Coronary artery (tissue), 2 donors: ENCODE measurements around the gene NUP107.
A peak's percentile ranks its signal among the peaks of the same experiment; 100 is the strongest.
"Not testable (repeated sequence)": the region's sequence is repeated elsewhere in the genome, so short reads cannot be mapped to it uniquely, and the experiment has no call there.

ENCODE experiments used
- DNase-seq: peaks from one replicate; pipeline ENCODE4 v3.0.0-alpha.2; 2017; ENCODE audit warnings: low spot score
- H3K27ac ChIP-seq, 2 donors: fragments of 200-600 bp; sonication (generic); one replicate each; pipeline ENCODE4 v1.5.1; 2016 to 2019
- H3K4me3 ChIP-seq: fragments of 200-600 bp; sonication (generic); 2 replicates; pipeline ENCODE4 v1.5.1; 2016; ENCODE audit warnings: mild to moderate bottlenecking, moderate library complexity
- TF ChIP-seq, protein P1 (sequence below): fragments of 200-600 bp; sonication (generic); IDR thresholded peaks from one replicate; pipeline ENCODE4 v1.5.1; 2019; ENCODE audit warnings: antibody characterized with exemption

Gene NUP107

GRCh38 chr12:68674376-68674775 lies 12.4 kb upstream of the NUP107 start:
- Histone ChIP-seq H3K27ac (no peak overlapping the region), H3K4me3 (no peak overlapping the region)
- DNase-seq = no peak
- TF ChIP-seq, protein P1, sequence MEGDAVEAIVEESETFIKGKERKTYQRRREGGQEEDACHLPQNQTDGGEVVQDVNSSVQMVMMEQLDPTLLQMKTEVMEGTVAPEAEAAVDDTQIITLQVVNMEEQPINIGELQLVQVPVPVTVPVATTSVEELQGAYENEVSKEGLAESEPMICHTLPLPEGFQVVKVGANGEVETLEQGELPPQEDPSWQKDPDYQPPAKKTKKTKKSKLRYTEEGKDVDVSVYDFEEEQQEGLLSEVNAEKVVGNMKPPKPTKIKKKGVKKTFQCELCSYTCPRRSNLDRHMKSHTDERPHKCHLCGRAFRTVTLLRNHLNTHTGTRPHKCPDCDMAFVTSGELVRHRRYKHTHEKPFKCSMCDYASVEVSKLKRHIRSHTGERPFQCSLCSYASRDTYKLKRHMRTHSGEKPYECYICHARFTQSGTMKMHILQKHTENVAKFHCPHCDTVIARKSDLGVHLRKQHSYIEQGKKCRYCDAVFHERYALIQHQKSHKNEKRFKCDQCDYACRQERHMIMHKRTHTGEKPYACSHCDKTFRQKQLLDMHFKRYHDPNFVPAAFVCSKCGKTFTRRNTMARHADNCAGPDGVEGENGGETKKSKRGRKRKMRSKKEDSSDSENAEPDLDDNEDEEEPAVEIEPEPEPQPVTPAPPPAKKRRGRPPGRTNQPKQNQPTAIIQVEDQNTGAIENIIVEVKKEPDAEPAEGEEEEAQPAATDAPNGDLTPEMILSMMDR = no peak

DNA sequence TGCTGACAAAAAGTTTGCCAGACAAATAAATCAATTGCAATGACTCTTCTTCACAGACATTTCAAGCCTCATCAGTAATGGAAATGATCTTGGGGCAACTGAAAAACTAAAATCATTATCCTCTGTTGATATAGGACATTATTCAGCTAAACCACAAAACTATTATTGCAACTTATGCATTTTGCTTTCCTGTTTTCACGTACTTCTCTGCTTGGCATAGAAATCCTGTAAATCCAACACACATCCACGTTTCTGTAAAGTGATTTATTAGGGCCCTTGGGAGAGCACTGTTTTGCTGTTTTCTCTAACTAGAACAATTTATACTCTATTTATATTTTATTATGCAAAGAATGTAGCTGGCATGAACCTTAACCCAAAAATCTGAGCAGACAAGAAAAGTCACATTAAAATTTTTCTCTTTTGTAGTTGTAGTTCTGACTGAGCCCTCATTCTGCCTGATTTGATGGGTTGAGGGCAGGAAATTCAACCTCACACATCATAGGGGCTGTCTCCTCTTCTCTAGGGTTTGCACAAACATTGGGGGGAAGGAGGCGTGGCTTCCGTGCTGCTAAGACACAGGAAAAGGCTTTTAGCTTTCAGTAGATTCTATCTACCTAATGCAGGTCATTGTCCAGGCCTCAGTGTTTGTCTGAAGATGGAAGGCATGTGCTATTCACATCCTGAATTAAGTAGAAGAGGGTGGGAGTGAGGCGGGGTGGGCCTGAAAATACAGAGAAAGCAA lies 11.5 kb upstream of the NUP107 start:
- Histone ChIP-seq H3K4me3 (no peak overlapping the region), H3K27ac (no peak overlapping the region)
- DNase-seq = no peak
- TF ChIP-seq, protein P1 = no peak

- DNase-seq, H3K4me3 ChIP-seq, H3K27ac ChIP-seq: not testable (repeated sequence)
Observed at GRCh38 chr12:68676854-68677253, 9.9 kb upstream of the NUP107 start.

DNA sequence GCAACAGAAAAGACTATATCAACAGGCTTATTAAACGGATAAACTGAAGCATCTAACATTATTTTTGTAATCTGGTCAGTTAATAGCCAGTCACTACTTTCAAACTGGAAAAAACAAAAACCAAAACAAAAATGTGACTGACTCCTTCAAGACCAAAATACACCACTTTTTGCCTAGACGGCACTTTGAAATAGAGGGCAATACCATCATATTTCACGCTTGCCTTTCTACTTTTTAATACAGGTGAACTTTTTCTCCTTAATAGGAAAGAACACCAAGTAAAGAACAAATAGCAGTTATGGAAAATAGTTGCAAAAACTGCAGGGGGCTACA lies 550 bp upstream of the NUP107 start:
- no peak for DNase-seq
- H3K27ac ChIP-seq = peak overlapping the region; percentile 79
- TF ChIP-seq, protein P1 = no peak
- peak overlapping the region; percentile 95 for H3K4me3 ChIP-seq

DNA sequence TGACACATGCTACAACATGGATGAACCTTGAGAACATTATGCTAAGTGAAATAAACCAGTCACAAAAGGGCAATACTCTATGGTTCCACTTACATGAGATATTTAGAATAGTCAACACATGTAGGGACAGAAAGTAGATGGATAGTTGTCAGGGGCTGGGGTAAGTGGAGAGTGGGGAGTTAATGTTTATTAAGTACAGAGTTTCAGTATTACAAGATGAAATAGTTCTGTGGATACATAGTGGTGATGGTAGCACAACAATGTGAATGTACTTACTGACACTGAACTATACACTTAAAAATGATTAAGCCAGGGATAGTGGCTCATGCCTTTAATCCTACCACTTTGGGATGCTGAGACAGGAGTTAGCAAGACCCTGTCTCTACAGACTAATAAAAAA lies 8.7 kb downstream of the NUP107 start:
- Histone ChIP-seq H3K27ac (no peak overlapping the region), H3K4me3 (no peak overlapping the region)
- TF ChIP-seq, protein P1 = no peak
- no peak for DNase-seq

DNA sequence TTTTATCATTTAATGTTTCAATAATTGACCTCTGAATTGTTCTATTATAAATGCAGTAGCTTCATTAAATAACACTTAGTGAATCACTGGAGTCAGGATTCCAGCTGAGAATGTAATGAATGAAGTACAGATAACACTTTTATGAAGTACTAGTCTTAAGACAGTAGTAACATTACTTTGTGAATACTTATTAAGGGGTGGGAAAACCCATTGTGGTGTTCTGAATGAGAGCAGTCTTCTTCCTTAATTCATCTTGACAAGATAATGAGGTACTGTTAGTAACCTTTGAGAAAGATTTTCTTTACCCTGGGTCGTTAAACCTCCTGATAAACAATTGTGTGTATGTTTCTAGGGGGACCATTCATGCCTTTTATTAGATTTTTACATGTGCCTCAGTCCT lies 12.7 kb downstream of the NUP107 start:
- no peak overlapping the region for H3K4me3 ChIP-seq
- TF ChIP-seq, protein P1 = no peak
- DNase-seq = no peak
- no peak overlapping the region for H3K27ac ChIP-seq

DNA sequence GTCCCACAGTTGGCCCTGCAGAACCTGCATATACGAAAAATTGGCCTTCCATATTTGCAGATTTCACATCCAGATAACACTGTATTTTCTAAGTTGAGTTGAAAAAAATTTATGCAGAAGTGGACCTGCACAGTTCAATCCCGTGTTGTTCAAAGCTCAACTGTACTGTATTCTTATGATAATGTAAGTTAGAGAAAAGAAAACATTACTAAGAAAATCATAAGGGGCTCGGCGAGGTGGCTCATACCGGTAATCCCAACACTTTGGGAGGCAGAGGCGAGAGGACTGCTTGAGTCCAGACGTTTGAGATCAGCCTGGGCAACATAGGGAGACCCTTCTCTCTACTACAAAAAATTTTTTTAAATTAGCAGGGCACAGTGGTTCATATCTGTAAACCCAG lies 41.0 kb downstream of the NUP107 start:
- no peak overlapping the region for H3K4me3 ChIP-seq
- H3K27ac ChIP-seq = no peak overlapping the region
- DNase-seq = no peak
- TF ChIP-seq, protein P1 = no peak
